GM19438 (cell line): Measurements from ENCODE around the gene UBASH3B.
A peak's percentile ranks its signal among the peaks of the same experiment; 100 is the strongest.
"Not testable (repeated sequence)": the region's sequence is repeated elsewhere in the genome, so short reads cannot be mapped to it uniquely, and the experiment has no call there.

ENCODE experiments used
- ATAC-seq: cut with Tn5 transposase; IDR thresholded peaks from one replicate; pipeline ENCODE4 v1.9.1; 2021; ENCODE audit warnings: low read depth; ENCODE audit not compliant: unreplicated experiment

Gene UBASH3B

DNA sequence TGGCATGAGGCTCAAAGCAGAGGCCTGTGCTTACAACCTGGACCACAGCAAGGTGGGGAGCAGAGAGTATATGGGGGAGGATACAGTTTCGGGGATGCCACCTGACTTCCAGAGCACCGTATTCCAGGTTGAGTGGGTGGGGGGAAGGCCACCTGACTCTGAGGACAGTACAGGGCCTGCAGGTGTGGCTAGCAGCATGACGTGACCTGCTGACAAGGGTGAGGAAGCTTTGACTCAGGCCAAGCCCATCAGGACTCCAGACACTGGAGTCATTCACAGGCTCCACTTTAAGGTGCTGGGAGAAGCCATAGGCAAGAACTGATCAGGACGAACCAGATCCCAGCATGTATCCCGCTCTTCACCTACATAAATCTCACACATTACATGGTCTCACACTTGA, 148.2 kb downstream of the UBASH3B start:
- ATAC-seq = no peak

DNA sequence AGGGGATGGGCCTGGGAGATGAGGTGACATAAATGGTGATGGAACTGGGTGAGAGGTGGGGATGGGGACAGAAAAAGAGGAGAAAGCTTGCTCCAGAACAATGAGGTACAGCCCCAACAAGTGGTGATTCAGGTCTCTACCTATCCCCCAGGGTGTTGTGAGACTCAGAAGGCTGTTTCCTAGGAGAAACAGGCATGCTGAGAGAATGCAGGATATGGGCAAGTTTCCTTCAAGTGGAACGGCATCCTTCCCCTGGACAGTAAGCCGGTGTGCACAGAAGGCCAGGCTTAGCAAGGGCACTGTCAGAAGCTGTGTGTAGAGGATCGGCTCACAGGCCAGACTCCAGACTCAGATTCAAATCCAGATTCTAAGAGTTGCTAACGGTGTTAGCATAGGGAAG, 148.6 kb downstream of the UBASH3B start:
- ATAC-seq = no peak

DNA sequence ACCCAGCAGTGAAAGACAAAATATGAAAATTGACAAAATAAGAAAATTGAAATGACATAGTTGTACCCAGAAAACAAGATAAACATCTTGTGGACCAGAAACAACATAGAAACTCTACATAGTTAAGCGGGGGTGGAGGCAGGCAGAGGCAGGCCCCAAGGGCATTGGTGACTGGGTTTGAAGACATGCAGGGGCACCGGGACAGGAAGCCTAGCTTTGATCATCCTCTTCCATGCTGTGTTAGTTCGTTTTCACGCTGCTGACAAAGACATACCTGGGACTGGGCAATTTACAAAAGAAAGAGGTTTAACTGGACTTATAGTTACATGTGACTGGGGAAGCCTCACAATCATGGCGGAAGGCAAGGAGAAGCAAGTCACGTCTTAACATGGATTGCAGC, 149.3 kb downstream of the UBASH3B start:
- no peak for ATAC-seq

DNA sequence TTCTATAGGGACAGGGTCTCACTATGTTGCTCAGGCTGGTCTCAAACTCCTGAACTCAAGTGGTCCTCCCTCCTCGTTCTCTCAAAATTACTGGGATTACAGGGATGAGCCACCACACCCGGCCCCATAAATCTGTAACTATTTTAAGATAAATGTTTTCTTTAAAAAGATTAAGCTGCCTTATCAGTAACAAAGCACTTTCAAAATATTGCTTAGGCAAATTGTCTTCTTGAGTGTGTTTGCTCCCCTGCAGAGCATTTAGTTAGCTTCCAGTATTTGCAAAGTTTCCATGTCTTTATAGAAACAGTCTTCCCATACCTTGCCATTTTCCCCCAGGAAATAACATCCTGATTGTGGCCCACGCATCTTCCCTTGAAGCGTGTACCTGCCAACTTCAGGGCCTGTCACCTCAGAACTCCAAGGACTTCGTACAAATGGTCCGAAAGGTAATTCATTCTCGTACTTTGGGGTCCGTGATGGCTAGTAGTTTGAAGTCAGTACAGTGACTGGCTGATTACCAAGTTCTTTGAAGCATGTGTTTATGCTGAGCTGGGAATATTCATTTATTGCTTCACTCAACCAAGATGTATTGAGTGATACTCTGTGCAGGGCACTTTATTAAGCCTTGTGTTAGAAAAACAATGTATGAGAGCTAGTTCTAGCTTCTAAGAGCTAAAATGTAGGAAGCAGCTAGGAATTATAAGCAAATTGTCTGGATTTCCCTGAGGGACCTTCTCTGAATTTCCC, 152.4 kb downstream of the UBASH3B start:
- ATAC-seq = no peak

DNA sequence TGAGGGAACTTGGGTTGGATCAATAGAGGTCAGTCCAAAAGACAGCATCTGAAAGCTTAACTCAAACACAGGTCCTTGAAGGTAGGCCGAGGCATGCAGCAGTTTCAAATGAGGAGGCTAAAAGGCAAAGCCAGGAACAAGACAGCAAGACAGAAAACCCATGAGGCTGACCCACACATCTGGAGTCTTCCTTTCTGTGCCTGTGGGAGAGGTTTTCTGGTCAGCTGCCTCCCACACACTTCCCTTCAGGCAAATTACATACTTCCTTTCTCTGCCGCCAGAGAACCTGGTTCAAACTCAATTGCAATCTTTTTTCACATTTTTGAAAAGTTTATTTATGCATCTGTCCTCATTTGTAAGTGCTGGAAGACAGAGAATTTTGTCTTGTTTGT, 153.0 kb downstream of the UBASH3B start:
- peak; percentile 89 for ATAC-seq

DNA sequence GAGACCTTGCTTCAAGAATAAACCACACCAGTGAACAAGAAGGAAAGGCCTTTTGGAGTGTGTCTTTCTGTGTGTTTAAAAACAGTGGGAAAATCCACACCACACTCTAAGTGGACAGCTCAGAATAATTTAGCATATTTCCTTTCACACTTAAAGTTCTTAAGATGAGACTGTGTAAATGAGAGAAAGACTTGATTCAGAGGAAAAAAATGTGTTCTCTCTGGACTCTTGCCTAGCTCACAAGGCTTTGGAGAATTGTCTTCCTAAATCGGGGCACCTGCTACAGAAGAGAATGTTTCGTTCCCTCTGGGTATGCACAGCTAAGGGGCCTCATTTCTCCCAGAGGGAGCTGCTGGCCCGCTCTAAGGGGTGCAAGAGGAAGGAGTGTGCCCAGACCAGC, 154.3 kb downstream of the UBASH3B start:
- no peak for ATAC-seq

DNA sequence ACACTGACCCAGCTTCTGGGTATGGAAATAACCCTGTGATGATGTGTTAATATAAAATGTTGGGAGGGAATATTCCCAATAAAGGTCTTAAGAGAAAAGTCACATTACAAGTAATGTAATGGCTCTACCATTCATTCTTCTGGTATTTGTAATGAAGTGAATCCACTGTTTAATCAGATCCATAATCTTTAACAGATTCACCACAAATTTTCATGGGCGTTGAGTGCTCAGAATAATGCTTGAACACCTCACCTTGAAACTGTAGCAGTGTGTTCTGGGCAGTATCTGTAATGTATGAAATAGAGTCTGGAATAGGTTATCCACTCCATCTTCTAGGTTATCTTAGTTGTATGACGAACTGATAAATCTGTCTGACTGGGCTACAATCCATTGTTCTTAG, 156.2 kb downstream of the UBASH3B start:
- ATAC-seq = no peak

DNA sequence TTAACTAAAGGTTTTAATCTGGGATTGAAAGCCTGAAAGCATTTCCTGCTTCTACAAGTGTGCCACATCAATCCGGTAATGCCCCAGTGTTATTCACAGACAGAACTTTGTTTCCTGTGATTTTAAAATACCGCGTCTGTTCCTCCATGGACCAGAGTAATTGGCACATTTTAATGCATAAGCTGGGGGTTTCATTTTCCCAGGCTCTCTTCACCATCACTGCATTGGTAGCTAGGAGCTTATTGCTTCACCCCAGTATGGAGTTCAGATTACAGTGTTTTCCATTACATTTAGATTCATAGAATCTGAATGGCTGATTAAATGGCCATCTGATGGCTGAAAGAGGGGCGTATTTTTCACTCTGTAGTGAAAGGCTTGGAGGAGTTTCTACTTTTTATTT, 157.1 kb downstream of the UBASH3B start:
- ATAC-seq = no peak

DNA sequence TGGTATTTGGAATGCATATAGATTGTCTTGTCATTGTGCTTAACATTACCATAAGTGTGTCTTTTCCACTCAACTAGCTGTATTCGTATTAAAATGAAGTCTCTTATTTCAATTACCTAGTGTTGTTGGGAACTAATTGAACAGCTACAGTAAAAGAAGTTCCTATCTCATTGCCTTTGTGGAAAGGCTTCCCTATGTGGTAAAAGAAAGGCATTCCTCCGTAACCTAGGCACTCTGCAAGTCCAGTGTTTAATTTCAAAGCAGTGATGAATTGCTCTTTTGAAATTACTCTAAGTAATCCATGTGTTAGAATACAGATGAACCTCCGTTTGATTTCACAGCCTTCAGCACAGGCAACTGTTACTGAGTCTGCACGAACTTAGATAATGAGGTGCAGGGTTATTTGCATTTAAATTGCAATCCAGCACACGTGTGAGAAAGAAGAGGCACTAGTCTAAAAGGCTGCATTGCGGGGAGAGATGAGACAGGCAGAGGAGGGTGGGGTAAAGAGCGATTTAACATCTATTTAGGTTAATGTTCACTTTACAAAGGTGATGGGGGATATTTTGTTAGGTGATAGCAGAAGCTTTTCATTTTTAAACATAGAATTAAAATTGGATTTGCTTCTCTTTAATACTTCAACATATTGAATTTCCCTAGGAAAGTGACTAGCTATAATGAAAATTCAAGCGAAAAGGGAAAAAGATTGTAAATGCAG, 157.8 kb downstream of the UBASH3B start:
- ATAC-seq = no peak

DNA sequence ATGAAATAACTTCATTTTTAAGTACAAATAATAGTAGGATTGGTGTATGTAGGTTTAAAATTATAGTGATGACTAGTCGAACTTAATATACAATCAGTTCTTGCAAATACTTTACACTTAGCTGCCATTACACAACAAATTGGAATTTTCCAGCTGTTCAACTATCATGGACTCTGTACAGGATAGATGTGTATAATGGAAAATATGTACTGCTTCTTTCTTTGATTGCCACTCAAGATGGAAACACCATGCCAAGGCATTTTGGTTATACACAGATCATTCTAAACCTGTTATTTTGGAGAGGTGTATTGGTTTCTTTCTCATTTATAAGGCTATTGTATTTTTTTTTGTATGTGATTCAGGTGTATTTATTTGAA, 158.4 kb downstream of the UBASH3B start:
- ATAC-seq = no peak

DNA sequence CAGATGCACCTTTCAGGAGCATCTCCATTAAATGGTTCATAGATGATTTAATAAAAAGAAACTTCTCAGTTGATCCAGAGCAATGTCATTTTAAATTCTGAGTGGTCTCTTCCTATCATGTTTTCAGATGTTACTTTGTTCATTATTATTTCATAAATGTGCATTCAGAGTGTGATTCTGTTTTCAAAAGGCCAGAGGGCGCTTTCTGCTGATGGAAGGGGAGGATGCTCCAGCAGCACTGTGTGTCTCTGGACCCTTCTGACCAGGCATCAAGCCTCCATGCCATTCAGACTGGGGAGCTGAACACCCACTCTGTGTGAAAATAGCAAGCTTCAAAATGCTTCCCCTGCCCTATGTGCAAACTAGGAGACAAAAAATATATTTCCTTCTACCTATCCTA, 158.9 kb downstream of the UBASH3B start:
- no peak for ATAC-seq

DNA sequence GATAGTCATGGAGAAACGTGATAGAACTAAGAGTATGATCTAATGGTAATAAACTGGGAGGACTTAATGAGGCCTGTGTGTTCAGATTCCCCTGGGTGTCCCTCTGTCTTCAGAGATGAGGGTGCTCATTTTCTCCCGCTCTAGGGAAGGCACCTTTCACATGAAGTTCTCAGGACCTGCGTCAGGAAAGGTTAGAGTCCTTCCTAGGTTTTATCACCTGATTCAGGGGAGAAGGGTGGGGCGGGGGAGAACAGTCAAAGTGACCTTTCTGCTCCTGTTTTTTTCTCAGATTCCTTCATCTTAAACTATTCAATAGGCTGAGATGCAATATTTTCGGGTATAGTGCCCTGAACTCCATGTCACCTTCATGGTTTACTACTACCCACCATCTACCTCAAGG, 160.4 kb downstream of the UBASH3B start:
- no peak for ATAC-seq

DNA sequence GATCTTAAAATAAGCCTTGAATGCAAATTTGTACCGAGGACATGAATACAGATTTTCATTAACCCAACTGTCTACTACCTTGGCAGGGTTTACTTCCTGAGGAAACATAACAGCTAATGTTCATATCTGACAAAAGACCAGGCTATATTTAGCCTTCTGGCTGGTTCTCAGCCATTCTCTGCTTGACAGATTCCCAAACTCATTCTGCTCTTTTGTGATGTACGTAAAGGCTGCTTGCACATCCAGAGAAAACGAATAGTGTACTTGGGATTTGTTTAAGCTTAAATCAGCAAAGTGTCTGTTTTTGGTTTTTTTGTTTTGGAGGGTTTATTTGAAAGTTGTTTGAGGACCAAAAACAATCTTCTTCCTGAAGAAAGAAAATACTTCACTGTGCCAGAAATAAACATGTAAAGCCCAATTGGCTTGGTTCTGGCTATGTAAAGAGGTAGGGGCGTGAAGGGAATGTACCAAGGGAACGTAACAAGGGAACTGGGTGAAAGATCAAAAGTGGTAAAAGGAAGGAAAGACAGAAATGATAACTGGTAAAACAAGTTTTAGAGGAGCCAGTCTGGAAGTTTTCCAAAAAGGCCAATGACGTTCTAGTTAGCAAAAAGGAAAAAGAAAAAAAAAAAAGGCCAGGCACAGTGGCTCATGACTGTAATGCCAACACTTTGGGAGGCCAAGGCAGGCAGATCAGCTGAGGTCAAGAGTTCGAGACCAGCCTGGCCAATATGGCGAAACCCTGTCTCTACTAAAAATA, 161.4 kb downstream of the UBASH3B start:
- no peak for ATAC-seq

DNA sequence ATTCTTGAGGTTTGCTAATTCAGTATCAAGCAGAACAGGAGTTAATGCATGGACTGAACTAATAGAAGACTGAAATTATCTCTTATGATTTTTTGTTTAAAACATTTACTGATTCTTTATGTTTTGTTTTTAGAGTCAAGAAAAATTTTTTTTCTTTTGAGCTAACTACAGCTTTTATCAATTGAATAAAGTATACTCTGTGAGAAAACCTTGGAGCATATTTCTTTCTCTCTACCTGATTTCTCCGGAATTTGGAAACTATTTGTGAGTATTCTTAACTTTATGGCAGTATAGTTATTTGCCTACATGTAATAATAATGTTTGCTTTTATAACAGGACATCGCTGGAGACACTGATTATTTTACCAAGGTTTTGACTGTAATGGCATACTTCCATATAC, 164.6 kb downstream of the UBASH3B start:
- ATAC-seq = no peak

DNA sequence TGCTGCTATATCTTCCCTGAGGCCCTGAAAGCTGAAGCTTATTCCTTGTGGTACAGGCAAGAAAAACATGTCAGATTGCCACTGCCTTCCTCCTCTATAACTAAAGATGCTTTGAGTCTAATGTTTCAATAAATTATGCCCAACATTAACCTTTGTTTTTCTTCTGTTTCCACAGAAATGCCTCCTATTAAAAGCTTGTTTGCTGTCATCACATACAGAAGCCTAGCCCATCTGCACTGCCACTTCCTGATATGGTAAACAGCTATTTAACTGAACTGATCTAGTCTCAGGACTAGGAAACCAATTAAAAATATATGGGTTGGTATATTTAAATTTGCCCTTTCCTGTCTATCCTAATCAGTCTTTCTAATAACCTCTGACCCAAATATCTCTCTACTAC, 165.6 kb downstream of the UBASH3B start:
- ATAC-seq = no peak

DNA sequence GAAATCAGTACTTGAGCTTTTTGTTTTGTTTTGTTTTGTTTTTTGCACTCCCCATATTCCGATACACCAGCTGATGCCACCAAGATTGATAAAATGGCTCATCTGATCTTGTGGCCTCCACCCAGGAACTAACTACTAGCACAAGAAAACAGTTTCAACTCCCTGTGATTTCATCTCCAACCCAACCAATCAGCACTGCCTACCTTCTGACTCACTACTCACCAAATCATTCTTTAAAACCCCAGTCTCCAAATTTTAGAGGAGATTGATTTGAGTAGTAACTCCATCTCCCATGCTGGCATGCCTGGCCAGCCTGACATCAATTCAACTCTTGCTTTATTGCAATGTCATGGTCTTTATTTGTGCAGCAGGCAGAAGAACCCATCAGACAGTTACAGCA, 166.7 kb downstream of the UBASH3B start:
- ATAC-seq = no peak

DNA sequence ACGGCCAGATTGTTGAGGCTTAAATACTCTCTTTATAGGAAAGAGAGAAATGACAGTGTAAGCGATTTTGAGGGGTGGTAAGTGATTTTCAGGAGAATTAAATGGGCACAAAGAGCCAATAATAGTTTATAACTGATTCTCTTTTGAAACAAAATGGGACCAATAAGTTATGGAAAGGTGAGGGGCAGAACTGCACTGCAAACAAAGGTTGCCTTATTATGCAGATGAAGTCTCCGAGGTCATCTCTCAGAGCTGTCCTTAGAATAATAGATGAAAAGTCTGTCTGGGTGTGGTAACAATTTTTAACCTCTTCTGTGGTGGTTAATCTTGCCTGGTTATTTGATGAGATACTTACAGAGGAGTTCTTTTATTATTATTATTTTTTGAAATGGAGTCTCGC, 168.0 kb downstream of the UBASH3B start:
- ATAC-seq = no peak

DNA sequence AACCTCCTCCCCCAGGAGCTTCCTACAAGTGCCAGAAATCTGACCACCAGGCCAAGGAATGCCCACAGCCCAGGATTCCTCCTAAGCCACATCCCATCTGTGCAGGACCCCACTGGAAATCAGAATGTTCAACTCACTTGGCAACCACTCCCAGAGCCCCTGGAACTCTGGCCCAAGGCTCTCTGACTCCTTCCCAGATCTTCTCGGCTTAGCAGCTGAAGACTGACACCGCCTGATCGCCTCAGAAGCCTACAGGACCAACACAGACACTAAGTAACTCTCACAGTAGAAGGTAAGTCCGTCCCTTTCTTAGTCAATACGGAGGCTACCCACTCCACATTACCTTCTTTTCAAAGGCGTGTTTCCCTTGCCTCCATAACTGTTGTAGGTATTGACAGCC, 173.8 kb downstream of the UBASH3B start:
- ATAC-seq = not testable (repeated sequence)

DNA sequence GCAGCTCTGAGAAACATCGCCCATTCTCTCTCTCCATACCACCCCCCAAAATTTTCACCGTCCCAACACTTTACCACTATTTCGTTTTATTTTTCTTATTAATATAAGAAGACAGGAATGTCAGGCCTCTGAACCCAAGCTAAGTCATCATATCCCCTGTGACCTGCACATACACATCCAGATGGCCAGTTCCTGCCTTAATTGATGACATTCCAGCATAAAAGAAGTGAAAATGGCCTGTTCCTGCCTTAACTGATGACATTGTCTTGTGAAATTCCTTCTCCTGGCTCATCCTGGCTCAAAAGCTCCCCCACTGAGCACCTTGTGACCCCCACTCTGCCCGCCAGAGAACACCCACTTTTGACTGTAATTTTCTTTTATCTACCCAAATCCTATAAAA, 176.8 kb downstream of the UBASH3B start:
- not testable (repeated sequence) for ATAC-seq

DNA sequence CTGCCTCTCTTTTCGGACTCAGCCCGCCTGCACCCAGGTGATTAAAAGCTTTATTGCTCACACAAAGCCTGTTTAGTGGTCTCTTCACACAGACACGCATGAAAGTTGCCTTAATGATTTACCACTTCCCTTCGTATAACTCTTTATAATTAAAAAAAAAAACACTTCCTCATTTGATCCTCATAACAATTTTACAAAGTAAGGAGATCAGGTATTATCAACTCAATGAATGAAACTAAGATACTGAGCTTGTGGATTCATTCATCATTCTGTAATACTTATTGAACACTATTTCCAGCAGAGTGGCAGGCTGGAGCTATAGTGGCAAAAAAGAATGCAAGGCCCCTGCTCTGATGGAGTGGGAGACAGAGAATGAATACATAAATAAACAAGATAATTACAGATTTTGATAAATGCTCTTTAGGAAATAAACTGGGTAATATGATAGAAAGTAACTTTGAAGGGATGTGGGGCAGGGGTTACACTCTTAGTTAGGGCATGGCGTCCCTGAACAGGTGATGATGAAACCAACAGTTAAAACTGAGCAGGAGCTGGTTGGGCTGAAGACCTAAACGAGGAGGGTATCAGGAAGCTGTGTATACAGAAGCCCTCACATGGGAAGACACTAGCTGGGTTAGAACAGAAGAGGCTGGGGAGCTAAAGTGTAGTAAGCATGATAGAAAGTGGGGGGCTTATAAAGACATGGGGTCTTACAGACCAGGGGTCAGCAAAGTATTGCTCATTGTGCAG, 177.4 kb downstream of the UBASH3B start:
- no peak for ATAC-seq
